Gastrocnemius medialis (tissue), 4 donors: ENCODE measurements around the gene SFSWAP. TPM values are rescaled to one million over a fixed set of nuclear protein-coding genes. Genes with fewer than 3 reads are reported as not detected.

Source experiments
- ATAC-seq, 2 donors: fragments of 150-250 bp; one replicate each; pipeline ENCODE4 v1.9.1; 2016
- DNase-seq, 2 donors: peaks; one replicate each; pipeline ENCODE4 v3.0.0-alpha.2; 2019
- H3K27ac ChIP-seq, 4 donors: fragments of 200-600 bp; sonication (generic); 1 replicate in 1 of 4; 2 replicates in 3 of 4; pipeline ENCODE4 v1.5.1; 2016 to 2018; ENCODE audit warnings: mild to moderate bottlenecking in 2 of 4, moderate library complexity in 1 of 4
- H3K27me3 ChIP-seq, 3 donors: fragments of 200-600 bp; sonication (generic) in 2 of 3; 1 replicate in 1 of 3; 2 replicates in 2 of 3; pipeline versions ENCODE4 v1.5.1 to v1.6.0; 2016 to 2019; ENCODE audit warnings: mild to moderate bottlenecking in 1 of 3, moderate library complexity in 1 of 3
- H3K36me3 ChIP-seq, 2 donors: fragments of 200-600 bp; sonication (generic) in 1 of 2; one replicate each; pipeline ENCODE4 v1.5.1; 2017 to 2018
- H3K4me1 ChIP-seq, 2 donors: fragments of 200-600 bp; sonication (generic) in 1 of 2; one replicate each; pipeline ENCODE4 v1.5.1; 2016 to 2017; ENCODE audit warnings: mild to moderate bottlenecking in 2 of 2
- H3K4me3 ChIP-seq, 4 donors: fragments of 200-600 bp; sonication (generic) in 3 of 4; 1 replicate in 1 of 4; 2 replicates in 3 of 4; pipeline ENCODE4 v1.5.1; 2016 to 2019; ENCODE audit warnings: mild to moderate bottlenecking in 2 of 4
- H3K9me3 ChIP-seq, 3 donors: fragments of 200-600 bp; sonication (generic) in 2 of 3; 1 replicate in 1 of 3; 2 replicates in 2 of 3; pipeline ENCODE4 v1.5.1; 2016 to 2019
- POLR2A ChIP-seq, 2 donors: fragments of 450-650 bp; IDR thresholded peaks; one replicate each; pipeline ENCODE4 v1.6.1; 2017; ENCODE audit warnings: antibody characterized with exemption in 2 of 2, mild to moderate bottlenecking in 2 of 2, moderate library complexity in 2 of 2
- in situ Hi-C, 4 donors: fragments of 200-750 bp; cut with MboI; loops; one replicate each; pipeline versions ENCODE4 v1.15.0 to v1.8.0; 2017; ENCODE audit warnings: low sequenced_read_pairs in 4 of 4
- intact Hi-C: fragments of 100-400 bp; cut with DNase I; formaldehyde crosslinking; loops from one replicate; pipeline ENCODE4 v1.15.1; 2023; ENCODE audit warnings: low total_unique reads
- total RNA-seq, 4 donors: library from RNA; depleted of rRNA; stranded (reverse); fragments of >200 nt; gene quantifications; one replicate each; pipeline versions ENCODE4 v1.1.0 to v1.2.3, GENCODE V29; 2016
- TF ChIP-seq, protein P1 (sequence below), 5 experiments: fragments of 450-650 bp in 3 of 5; fragments of 200-600 bp in 2 of 5; sonication (generic) in 2 of 5; IDR thresholded peaks in 4 of 5; conservative IDR thresholded peaks in 1 of 5; 1 replicate in 4 of 5; 2 replicates in 1 of 5; pipeline ENCODE4 v1.5.1; 2016 to 2019; ENCODE audit warnings: antibody characterized with exemption in 5 of 5, mild to moderate bottlenecking in 3 of 5, moderate library complexity in 3 of 5

SFSWAP gene
- total RNA-seq, 4 donors from 2014 or later = 18.0 to 29.7 (median 25.4) TPM

GRCh38 chr12:131695968-131696367 is 14.9 kb upstream of the SFSWAP start:
- DNase-seq (no peak), ATAC-seq (no peak)
- intact Hi-C loops (no loop called here), in situ Hi-C loops (no loop called here)
- H3K4me1 ChIP-seq = no peaks in the 10 kb centered on the region
- H3K4me3 ChIP-seq = no peak overlapping the region
- H3K9me3 ChIP-seq = no peaks in the 10 kb centered on the region
- no peaks in the 10 kb centered on the region for H3K36me3 ChIP-seq
- peaks cover 0 to 3% (median 0%) of the 10 kb centered on the region in 3 donors for H3K27me3 ChIP-seq
- no peak overlapping the region for H3K27ac ChIP-seq
- TF ChIP-seq, protein P1, sequence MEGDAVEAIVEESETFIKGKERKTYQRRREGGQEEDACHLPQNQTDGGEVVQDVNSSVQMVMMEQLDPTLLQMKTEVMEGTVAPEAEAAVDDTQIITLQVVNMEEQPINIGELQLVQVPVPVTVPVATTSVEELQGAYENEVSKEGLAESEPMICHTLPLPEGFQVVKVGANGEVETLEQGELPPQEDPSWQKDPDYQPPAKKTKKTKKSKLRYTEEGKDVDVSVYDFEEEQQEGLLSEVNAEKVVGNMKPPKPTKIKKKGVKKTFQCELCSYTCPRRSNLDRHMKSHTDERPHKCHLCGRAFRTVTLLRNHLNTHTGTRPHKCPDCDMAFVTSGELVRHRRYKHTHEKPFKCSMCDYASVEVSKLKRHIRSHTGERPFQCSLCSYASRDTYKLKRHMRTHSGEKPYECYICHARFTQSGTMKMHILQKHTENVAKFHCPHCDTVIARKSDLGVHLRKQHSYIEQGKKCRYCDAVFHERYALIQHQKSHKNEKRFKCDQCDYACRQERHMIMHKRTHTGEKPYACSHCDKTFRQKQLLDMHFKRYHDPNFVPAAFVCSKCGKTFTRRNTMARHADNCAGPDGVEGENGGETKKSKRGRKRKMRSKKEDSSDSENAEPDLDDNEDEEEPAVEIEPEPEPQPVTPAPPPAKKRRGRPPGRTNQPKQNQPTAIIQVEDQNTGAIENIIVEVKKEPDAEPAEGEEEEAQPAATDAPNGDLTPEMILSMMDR (IDR thresholded peaks at IDR 0.05 in 4 of 5, conservative IDR thresholded peaks at IDR 0.05 in 1 of 5) = no peak
- TF ChIP-seq POLR2A (IDR thresholded peaks at IDR 0.05) = no peak

DNA sequence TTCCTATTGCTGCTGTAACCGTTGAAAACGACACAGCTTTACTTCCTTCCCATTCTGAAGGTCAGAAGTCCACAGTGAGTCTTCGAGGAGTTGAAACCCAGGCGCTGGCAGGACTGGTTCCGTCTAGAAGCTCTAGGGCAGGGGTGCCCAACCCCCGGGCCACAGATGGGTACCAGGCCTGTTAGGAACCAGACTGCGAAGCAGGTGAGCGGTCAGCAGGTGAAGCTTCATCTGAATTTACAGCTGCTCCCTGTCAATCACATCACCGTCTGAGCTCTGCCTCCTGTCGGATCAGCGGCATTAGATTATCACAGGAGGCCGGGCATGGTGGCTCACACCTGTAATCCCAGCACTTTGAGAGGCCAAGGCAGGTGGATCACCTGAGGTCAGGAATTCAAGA is 12.6 kb upstream of the SFSWAP start:
- Histone ChIP-seq H3K9me3 (no peaks in the 10 kb centered on the region), H3K4me1 (no peaks in the 10 kb centered on the region), H3K4me3 (no peak overlapping the region), H3K36me3 (no peaks in the 10 kb centered on the region), H3K27me3 (no peaks in the 10 kb centered on the region), H3K27ac (no peak overlapping the region)
- no peak for DNase-seq
- intact Hi-C loops = no loop called here
- in situ Hi-C loops = no loop called here
- TF ChIP-seq POLR2A (IDR thresholded peaks at IDR 0.05) = no peak
- TF ChIP-seq, protein P1 (IDR thresholded peaks at IDR 0.05 in 4 of 5, conservative IDR thresholded peaks at IDR 0.05 in 1 of 5) = no peak
- no peak for ATAC-seq

DNA sequence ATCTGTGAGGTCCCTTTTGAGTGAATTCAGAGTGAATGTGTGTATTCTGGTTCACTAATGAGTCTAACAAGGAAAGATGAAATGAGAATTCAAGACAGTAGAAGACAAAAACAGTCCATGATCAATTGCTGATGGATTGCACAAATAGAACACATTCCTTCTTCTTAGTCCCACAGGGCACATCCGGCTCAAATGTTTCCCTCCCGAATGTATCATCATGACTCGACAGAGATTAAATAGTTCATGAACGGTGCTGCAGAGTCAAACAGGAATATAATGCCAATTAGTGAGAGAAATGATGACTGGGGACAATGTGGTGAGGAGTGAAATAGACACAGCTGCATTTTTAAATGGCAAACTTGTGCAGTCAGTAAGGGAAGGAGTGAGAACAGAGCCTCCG is 11.5 kb upstream of the SFSWAP start:
- in situ Hi-C loops (no loop called here), intact Hi-C loops (no loop called here)
- DNase-seq (no peak), ATAC-seq (no peak)
- H3K27me3 ChIP-seq = no peaks in the 10 kb centered on the region
- H3K9me3 ChIP-seq = no peaks in the 10 kb centered on the region
- H3K27ac ChIP-seq = no peak overlapping the region
- H3K4me1 ChIP-seq = no peaks in the 10 kb centered on the region
- TF ChIP-seq, protein P1 (IDR thresholded peaks at IDR 0.05 in 4 of 5, conservative IDR thresholded peaks at IDR 0.05 in 1 of 5) = no peak
- no peak for TF ChIP-seq POLR2A (IDR thresholded peaks at IDR 0.05)
- H3K4me3 ChIP-seq = no peak overlapping the region
- no peaks in the 10 kb centered on the region for H3K36me3 ChIP-seq

DNA sequence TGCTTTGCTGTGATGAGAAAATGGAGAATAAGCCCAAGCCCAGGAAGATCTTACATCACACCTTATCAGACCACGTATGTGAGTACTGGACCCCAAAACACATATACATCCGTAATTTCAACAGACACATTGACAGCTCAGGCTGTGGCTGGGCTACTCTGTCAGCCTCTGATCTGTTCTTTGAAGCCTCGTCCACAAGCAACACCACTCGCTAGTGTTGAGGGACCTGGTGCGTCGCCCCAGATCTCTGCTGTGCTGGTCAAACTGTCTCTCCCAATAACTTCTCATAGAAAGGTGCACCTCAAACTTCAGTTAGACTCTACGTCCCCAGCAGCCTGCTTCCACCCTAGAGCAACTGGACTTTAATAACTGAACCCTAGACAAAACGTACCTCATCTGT is 10.6 kb upstream of the SFSWAP start:
- in situ Hi-C loops (no loop called here), intact Hi-C loops (no loop called here)
- Histone ChIP-seq H3K4me3 (no peak overlapping the region), H3K4me1 (no peaks in the 10 kb centered on the region), H3K36me3 (no peaks in the 10 kb centered on the region), H3K27ac (no peak overlapping the region), H3K9me3 (no peaks in the 10 kb centered on the region), H3K27me3 (no peaks in the 10 kb centered on the region)
- TF ChIP-seq POLR2A (IDR thresholded peaks at IDR 0.05) = no peak
- TF ChIP-seq, protein P1 (IDR thresholded peaks at IDR 0.05 in 4 of 5, conservative IDR thresholded peaks at IDR 0.05 in 1 of 5) = no peak
- ATAC-seq (no peak), DNase-seq (no peak)
